GM19324 (cell line): ENCODE results near the gene UBASH3B.
"Not testable (repeated sequence)": the region's sequence is repeated elsewhere in the genome, so short reads cannot be mapped to it uniquely, and the experiment has no call there.

Experiments used
- ATAC-seq: cut with Tn5 transposase; IDR thresholded peaks from one replicate; pipeline ENCODE4 v1.9.1; 2021; ENCODE audit warnings: mild to moderate bottlenecking, moderate library complexity; ENCODE audit not compliant: unreplicated experiment, low FRiP score

The UBASH3B gene

DNA sequence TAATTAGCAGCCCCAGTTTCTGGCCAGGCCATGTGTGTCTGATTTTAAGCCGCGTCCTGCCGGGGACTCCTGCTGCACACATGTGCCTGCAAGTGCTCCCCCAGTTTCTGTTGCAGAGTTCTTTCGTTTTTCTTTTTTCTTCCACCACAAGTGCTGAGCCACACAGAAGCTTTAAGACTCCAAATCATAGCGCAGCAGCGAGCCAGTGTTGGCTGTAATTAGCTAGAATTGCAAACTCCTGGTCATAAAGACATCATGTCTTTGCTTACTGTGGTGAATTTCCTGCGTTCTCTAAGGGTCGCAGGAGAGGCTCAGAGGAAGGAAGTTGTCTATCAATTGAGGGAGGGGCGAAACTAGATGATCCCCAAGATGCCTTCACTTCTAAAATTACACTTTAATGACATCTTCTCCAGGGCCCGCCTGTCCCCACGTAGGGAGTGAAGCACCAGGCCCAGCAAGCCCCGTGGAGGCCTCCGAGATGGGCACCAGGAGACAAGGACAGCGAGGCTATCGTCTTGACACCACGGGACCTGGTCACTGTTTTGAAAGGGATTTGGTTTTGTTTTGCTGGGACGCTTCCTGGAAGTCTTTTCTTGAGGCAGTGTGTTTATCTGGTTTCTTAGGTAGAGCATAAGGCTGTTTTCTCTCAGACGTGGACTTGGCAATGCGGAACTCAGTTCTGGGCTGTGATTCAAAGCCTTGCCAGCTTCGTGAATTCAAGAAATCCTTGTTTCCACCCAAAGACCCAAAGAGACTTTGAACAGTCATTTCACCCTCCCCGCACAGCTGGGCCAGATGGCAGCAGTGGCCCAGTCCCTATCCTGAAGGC, 71.8 kb downstream of the UBASH3B start:
- ATAC-seq = no peak

DNA sequence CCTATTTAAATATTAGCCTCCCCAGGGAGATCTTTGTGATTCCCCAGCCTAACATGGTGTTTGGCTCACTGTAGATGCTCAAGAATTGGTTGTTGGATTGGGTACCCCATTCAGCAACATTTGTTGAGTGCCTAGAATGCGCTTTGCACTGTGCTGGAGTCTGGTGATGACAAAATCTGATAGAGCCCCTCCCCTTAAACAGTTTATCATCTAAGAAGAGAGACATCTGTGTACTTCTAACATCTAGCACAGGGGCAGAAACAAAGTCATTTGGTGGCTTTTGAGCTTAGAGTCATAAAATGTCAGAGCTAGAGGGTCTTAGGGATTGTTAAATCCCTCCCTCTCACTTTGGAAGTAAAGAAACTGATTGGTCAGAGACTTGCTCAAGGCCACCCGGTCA, 73.0 kb downstream of the UBASH3B start:
- ATAC-seq = no peak

DNA sequence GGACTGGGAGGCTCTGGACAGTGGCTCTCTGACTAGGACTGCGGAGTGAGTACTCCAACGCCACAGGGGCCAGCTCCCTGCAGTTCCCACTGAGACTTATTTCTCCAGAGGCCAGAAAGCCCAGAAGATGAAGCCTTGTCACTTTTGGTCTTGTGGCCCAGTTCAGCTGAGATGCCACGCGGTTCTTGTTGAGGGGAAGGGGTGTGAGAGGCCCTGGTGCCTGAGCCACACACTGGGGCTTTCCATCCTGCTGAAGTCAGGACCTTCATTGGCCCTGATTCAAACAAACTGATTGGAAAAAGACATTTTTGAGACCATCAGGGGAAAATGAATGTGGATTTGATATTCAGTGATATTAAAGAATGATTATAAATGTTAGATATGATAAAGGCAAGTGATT, 73.6 kb downstream of the UBASH3B start:
- no peak for ATAC-seq

DNA sequence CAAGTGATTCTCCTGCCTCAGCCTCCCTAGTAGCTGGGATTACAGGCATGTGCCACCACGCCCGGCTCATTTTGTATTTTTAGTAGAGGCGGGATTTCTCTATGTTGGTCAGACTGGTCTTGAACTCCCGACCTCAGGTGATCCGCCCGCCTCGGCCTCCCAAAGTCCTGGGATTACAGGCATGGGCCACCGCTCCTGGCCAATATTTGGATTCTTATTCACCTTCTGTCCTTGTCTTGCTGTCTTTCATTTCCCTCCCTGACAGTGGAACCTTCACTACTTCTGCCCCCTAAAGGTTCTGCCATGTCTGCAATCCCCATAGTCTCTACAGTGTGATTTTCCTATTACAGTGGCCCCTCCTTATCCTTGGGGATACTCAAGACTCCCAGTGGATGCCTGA, 75.2 kb downstream of the UBASH3B start:
- not testable (repeated sequence) for ATAC-seq

DNA sequence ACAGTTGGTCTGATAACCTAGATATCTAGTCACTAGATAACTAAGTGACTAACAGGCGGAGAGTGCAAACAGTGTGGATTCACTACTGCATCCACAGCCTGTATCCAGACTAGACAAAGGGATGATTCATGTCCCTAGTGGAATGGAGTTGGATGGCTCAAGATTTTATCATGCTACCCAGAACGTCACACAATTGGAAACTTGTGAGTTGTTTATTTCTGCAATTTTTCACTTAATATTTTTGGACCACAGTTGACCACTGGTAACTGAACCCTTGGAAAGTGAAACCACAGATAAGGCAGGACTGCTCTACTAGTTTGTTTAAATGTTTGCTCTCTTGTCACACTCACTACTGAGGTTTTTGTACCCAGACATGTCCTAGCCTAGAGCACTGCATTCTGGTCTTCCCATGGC, 76.0 kb downstream of the UBASH3B start:
- no peak for ATAC-seq

DNA sequence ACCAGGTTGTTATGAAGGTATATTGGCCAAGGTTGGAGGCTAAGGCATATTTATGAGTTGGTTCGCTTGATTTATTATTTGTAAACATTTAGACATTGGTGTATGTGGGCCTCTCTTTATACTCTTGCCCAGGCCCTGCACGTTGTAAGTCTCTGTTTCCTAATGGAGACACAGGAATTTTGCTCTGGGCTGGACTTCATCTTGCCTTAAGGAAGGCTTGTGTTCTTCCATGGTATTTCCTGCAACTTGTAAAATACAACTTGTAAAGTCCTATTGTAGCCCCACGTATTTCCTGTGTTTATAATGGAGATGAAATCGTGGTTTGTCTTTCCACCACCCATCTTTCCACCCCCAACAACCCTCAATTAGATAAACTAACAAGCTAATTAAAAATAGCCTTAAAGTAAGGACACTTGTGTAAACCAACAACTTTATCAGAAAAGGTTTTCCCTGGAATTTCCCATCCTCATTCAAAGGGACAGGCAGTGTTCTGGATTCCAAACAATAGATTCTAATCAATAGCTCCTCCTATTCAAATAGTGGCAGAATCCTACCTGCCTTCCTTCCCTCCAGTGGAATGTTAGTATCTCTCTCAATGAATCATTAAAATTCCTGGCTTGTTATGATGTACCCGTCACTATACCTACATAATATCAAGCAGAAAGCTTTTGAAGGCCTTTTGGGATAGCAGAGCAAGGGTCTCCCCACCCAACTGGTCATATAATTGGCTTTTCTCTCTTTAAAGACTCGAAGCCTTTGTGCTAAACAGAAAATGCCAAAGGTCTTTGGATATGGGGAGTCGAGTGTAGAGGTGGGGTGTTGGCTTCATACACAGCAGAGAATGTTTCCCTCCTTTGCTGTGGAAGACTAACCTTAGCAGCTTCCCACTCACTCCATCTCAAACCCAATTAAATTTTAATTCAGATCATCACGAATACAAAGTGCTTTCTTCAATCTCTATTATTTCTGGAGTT, 77.1 kb downstream of the UBASH3B start:
- ATAC-seq = no peak

DNA sequence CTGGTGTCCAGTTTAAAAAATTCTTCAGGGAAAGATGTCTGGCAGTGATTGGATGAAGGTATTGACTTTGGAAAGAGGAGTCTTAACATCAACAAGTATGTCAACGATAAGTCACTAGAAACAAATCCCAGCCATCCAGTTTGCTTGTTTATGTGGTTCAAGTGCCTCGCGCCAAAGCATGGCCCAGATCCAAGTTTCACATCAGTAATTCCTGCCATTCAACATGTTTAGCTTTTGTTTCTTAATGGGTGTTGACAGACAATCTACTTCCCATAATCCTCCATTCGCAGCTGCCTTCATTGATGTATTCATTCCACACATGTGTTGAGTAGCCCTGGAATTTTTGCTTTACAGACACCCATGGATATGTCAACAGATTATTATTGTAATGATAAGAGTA, 77.8 kb downstream of the UBASH3B start:
- ATAC-seq = no peak

DNA sequence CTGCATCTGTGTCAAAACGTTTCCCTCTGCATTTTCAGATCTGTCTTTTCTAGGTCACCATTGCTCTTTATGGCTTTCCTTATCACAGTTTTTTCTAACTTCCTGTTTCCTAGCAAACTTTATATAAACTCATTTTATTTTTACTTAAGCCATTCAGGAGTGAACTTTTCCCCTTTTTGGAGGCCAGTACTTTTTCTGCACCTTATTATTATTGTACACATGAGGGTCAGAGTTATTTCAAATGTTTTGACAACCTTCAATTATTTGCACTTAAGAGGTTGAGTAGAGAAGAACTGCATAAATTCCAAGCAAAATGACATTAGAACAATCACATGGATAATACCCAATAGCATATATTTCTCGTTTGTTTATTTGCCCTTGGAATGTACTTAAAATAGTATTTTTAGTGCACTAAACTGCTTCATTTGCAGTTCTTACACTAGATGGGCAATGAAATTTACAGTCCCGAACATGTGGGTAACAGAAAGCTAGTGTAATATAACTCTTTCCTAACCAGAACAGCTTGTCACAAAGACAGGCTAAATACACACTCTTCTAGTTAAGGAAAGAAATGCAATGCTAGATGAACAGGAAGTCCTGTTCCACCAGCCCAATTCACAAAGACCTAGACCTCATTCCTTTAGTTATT, 79.5 kb downstream of the UBASH3B start:
- no peak for ATAC-seq

DNA sequence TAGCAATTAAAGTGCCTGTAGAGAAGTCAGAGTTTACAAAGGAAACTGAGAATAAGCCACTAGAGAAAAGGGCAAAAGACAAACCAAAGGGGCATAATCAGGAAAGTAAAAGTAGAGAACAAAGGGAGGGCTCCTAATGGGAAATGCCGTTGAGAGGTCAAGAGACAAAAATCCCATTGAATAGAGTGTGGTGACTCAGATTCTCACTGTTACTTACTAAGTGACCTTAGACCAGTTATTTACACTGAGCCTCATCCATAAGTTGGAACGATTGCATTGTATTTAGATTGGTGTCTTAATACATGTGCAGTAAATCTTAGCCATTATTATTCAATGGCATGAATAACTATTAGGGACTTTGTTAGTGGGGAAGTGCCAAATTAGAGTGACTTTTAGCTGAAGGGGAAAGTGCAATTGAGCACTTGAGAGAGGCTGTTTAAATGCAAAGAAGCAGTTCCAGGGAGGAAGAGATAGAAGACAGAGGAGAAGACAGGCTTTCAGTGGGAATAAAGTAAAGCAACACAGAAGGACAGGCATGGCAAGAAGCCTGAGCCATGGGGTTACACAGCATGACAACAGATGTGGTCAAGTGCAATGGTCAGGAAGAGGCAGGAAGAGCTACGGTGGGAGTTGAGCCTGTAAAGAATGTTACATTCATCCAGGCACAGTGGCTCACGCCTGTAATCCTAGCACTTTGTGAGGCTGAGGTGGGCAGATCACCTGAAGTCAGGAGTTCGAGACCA, 82.6 kb downstream of the UBASH3B start:
- ATAC-seq = no peak

DNA sequence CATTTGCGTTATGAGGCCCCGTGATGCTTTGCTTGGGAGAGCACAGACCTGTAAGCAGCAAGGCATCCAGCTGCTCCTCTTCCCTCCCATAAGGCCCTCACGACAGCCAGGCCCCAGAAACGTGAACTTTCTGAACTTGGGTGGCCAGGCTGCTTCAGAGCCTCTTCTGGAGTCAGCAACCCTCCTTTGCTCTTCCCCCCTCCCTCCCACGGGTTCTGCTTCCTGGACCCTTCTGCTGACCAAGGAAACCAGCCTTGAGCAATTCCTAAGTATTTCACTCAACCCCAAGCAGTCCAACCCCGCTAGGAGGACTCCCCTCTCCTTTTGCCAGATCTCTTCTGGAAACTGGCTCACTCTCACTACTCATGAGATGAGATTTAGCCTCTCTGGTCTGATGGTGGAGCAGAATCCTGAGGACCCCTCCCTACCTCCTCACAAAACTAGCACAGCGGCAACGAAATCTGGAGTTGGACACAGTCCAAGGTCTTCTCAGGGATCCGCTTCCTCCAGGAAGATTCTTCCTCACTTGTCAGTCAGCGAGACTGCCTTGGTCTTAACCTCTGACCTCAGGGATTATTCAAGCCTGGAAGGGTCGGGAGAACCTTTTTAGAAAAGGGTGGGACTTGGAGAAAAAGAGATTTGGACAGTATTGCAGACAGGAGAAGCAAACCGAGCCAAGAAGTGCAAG, 86.2 kb downstream of the UBASH3B start:
- no peak for ATAC-seq

DNA sequence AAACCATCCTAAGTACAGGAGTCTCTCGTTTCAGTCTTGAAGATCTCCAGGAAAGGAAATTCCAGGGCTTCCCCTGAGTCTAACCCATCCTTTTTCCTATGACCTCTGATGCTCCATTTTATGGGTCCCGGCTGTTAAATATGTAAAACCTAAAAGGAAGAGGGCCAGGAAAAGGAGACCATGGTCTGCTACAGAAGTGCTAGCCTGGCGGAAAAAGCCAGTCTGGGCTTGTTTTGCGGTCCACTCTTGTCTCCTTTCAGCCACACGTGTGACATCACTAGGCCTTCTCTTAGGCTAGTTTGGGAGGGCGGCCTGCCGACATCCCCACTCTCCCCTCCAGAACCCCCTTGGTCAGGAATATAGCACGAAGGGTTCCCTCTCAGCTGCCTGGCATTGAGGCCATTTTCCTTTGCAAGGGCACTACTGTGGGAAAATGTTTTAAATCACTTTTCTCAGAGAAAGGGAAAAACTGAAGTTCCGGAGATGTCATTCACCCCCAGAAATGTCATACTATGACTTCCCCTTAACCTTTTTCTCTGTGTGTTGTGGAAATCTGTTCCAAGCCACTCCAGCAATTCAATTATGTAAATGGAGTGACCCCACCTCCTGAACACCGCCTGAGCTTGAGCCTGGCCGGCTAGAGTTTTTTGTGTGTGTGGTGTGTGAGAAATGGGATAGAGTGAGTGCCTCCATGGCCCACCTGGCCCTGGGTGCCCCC, 86.9 kb downstream of the UBASH3B start:
- ATAC-seq = no peak

DNA sequence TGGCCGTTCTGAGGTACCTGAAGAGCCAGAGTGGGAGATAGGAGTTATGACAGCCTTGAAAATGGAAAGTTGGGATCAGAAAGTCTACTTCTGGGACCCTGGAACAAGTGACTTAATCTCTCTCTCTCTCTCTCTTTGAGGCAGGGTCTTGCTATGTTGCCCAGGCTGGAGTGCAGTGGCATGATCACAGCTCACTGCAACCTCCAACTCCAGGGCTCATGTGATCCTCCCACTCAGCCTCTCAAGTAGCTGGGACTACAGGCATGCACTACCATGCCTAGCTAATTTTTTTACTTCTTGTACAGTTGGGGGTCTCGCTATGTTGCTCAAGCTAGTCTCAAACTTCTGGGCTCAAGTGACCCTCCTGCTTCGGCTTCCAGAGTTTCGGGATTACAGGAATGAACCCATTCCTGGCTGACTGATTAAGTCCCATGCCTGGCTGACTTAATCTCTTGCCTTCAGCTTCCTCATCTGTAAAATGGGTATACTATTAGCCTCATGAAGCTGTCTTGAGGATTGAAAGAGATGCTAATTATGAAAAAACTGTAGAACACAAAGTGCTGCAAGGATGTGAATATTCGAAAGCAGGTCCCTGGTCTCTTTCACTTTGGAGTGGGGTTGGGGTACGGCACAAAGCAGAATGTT, 87.7 kb downstream of the UBASH3B start:
- ATAC-seq = no peak

DNA sequence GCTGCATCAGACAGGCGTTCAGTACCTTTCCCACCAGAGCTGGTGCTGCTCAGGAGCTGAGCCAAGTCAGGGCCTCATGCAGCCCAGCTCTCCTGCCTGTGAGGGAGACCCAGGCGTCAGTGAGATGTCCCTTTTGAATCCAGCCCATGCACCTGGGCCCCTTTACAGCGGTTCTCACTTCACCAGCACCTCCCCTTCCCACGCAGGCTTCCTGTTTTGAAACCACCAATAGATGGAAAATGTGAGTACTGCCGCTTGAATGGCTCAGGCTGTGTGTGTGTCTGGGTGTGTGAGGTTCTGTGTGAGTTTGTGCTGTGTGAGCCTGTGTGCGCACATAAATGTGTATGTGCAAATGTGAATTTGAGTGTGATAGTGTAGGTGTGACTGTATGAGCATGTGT, 88.4 kb downstream of the UBASH3B start:
- ATAC-seq = peak; percentile 42

DNA sequence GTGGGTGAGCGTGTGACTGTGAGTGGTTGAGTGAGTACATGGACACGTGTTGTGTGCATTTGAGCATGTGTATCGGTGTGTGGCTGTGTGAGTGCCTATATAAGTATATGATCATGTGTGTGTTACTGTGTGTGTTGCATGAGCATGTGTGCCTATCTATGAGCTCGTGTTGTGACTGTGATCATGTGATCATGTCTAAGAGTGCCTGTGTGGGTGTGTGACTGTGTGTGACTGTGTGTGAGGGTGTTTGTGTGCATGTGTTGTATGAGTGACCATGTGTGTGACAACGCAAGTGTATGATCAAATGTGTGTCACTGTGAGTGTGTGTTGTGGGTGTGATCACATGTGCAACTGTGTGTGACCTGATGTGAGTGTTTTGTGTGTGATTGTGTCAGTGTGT, 88.8 kb downstream of the UBASH3B start:
- peak; percentile 3 for ATAC-seq

DNA sequence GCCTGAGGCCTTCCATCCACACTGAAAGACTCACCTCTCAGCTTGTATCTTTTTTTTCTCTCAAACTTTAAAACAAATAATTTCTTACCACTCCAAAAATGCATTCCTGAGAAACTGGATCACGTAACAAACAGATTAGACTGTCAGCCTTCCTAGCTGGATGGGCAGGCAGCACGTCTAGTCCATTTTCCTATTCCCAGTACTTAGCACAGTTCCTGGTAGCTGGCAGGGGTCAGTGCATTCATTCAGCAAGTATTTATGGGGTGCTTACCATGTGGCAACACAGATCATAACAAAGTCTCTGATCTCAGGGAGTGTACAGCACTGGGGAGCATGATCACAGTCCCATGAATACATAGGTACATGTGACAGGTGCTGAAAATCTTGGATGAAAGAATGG, 89.6 kb downstream of the UBASH3B start:
- ATAC-seq = no peak

DNA sequence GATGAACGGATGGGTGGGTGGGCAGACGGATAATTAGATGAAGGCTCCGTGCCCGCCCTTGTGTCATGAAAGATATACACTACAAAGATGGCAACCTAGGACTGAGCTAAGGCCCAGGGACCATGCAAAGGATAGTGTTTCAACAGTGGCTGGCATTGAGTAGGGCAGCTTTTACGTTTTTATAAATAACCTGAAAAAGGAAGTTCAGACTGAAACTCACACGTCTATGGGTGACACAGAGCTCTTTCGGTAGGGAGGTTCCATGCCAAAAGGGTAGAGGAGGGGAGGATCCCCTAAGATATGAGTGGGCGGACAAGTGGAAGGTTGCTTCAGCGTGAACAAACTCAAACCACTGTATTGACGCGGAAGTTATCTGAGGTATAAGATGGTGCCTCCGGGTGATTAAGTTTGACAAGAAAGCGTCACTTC, 90.5 kb downstream of the UBASH3B start:
- peak; percentile 64 for ATAC-seq

DNA sequence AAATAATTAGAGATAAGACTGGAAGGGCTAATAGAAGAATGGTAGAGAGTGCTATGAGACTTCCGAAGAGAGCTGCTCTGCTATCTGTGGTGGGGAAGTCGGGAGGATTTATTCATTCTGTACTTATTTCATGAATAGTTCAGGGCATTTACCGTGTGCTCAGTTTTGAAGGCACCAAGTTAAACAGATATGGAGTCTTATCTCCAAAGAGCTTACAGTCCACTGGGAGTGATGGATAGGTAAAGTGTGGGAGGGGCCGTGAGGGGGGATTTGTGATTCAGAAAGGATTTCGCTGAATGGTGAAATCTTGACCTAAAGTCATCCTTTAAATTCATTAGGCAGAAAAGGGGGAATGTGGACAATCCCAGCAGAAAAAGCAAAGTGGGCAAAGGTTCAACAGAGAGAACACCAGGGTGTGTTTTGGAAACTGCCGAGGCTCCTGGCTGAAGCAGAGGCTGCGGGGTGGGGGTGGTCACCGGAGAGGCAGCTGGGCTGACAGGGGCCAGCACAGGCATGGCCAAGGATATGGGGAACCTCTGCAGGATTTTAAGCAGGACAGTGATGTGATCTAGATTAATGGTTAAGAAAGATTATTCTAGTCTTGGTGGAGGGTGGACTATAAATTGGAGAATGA, 91.2 kb downstream of the UBASH3B start:
- no peak for ATAC-seq

DNA sequence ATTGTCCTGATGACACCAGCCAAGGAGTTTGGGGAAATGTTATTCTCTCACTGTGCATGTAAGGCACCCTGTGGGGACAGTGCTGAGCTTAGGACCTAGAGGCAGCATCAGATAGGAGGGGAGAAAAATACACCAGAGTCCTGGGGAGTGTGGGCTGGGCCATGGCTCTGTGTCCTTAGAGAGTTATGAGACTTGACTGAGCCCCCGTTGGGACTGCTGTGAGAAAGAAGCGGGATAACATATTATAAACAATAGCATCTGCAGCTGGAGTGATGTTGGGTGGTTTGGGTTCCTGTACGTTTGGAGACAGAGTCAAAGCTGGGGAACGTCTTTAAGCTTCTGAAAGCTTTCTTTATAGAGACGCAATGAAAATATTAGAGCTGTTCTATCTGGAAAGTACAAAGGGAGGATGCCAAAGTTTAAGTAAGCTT, 91.8 kb downstream of the UBASH3B start:
- ATAC-seq = no peak
